Colonic mucosa (tissue), 4 donors: ENCODE results near the gene WDR35. TPM values are rescaled to one million over a fixed set of nuclear protein-coding genes. Genes with fewer than 3 reads are reported as not detected.

Experiments used
- DNase-seq: peaks from one replicate; pipeline ENCODE4 v3.0.0-alpha.2; 2020
- H3K27ac ChIP-seq: fragments of 200-600 bp; one replicate; pipeline ENCODE4 v1.8.0; 2021
- H3K27me3 ChIP-seq: fragments of 200-600 bp; one replicate; pipeline ENCODE4 v1.8.0; 2021
- H3K36me3 ChIP-seq: fragments of 200-600 bp; one replicate; pipeline ENCODE4 v1.8.0; 2021
- H3K4me1 ChIP-seq: fragments of 200-600 bp; one replicate; pipeline ENCODE4 v1.8.0; 2021; ENCODE audit warnings: mild to moderate bottlenecking
- H3K4me3 ChIP-seq: fragments of 200-600 bp; one replicate; pipeline ENCODE4 v1.8.0; 2021
- H3K9ac ChIP-seq, 2 donors: one replicate each; pipeline ENCODE4 v1.7.0; 2013; ENCODE audit warnings: control low read depth in 2 of 2, low read depth in 2 of 2, low read length in 2 of 2
- H3K9me3 ChIP-seq: fragments of 200-600 bp; one replicate; pipeline ENCODE4 v1.8.0; 2021
- intact Hi-C: fragments of 100-400 bp; cut with DNase I; formaldehyde crosslinking; loops from one replicate; pipeline ENCODE4 v1.14.1; 2022
- total RNA-seq, 2 donors: library from RNA; stranded (reverse); fragmentation: NEBNext Ultra II Directional in 1 of 2; extraction: Animal tissue kit (Norgen Biotek cat#: 25700) in 1 of 2; gene quantifications; one replicate each; pipeline ENCODE4 v1.2.1, GENCODE V29; 2021
- TF ChIP-seq, protein P1 (sequence below): fragments of 200-600 bp; IDR thresholded peaks from one replicate; pipeline ENCODE4 v1.8.0; 2022; ENCODE audit warnings: antibody characterized with exemption, mild to moderate bottlenecking
- donor health status: healthy.
- donor health status: DM: no; HTN: no; CAD: no.
- donor health status: DM: no; HTN: no; CAD: no.

The WDR35 gene
- total RNA-seq, 2 donors from 2014 or later, result 1.7 to 2.2 TPM

DNA sequence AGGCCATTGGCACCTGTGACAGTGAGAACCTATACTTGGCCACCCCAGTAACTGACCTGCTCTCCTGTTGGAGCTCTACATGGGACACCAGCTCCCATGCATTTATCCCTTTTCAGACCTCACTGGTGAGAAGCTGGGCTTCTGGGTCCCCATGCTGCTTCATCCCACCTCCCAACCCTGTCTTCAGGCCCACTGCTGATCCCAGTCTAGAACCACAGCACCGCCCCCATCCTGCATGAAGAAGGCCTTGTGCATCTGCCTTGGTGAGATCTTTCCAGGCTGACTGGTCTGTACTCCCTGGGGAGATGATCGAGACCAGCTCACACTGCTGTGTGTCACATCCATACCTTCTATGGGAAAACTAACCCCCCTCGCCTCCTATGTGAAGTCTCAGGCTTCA lies 110.8 kb downstream of the WDR35 start:
- Histone ChIP-seq H3K4me1 (no peaks in the 10 kb centered on the region), H3K4me3 (no peak overlapping the region), H3K27me3 (no peaks in the 10 kb centered on the region), H3K36me3 (no peaks in the 10 kb centered on the region), H3K27ac (no peak overlapping the region), H3K9me3 (no peaks in the 10 kb centered on the region), H3K9ac (no peak overlapping the region)
- TF ChIP-seq, protein P1, sequence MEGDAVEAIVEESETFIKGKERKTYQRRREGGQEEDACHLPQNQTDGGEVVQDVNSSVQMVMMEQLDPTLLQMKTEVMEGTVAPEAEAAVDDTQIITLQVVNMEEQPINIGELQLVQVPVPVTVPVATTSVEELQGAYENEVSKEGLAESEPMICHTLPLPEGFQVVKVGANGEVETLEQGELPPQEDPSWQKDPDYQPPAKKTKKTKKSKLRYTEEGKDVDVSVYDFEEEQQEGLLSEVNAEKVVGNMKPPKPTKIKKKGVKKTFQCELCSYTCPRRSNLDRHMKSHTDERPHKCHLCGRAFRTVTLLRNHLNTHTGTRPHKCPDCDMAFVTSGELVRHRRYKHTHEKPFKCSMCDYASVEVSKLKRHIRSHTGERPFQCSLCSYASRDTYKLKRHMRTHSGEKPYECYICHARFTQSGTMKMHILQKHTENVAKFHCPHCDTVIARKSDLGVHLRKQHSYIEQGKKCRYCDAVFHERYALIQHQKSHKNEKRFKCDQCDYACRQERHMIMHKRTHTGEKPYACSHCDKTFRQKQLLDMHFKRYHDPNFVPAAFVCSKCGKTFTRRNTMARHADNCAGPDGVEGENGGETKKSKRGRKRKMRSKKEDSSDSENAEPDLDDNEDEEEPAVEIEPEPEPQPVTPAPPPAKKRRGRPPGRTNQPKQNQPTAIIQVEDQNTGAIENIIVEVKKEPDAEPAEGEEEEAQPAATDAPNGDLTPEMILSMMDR, result no peak
- intact Hi-C loops, result no loop called here
- DNase-seq, result no peak

DNA sequence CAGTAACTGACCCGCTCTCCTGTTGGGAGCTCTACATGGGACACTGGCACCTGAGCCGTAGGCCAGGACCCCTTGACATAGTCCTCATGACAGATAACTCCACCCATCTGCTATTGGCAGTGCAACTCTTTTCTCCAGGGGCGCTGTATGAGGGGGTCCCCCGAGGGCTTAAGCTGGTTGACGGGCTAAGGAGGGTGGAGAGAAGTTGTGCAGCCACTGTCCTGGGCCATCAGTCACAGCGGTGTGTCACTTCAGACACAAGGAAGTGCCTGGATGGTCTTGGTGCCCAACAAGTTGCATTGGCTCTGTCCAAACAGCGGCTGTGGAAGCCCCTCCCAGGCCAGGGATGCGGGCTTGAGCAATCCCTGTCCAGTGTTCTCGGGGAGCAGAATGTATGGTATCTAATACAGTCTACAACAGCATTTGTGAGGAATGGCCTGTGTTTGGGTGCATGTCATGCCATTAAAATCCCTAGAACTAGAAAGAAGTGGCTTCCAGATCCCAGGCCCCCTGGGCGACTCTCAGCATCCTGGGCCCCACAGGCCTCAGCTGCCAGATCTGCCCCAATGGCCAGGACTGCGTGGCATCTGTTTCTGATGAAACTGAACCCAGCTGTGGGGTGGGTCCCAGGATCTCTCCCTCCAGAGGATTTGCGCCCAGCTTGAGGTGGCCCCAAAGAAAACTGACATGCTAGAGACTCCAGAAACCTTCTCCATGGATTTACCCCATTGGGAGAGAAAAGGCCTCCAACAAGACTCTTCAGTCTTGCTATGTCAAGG lies 111.4 kb downstream of the WDR35 start:
- Histone ChIP-seq H3K4me3 (no peak overlapping the region), H3K4me1 (no peaks in the 10 kb centered on the region), H3K9ac (no peak overlapping the region), H3K9me3 (no peaks in the 10 kb centered on the region), H3K27ac (no peak overlapping the region), H3K27me3 (no peaks in the 10 kb centered on the region), H3K36me3 (no peaks in the 10 kb centered on the region)
- TF ChIP-seq, protein P1, result no peak
- DNase-seq, result no peak
- intact Hi-C loops, result no loop called here

DNA sequence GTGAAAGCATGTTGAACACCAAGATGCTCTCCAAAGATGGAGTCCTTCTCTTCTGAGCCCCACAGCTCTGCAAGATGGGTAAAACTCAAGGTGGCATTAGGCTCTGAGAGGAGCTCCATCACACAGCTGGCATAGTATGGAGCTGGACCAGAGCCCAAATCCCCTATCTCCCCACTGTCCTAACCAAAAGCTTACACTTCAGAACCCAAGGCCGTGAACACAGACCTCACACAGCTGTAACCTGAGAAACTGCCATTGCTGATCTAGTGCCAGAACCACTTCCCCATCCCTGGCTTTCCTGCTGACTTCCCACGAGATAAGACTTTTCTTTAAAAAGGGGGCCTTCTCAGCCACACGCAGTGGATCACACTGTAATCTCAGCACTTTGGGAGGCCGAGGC lies 113.2 kb downstream of the WDR35 start:
- Histone ChIP-seq H3K36me3 (no peaks in the 10 kb centered on the region), H3K9ac (no peak overlapping the region), H3K4me1 (no peaks in the 10 kb centered on the region), H3K4me3 (no peak overlapping the region), H3K9me3 (no peaks in the 10 kb centered on the region), H3K27me3 (no peaks in the 10 kb centered on the region), H3K27ac (no peak overlapping the region)
- DNase-seq, result no peak
- TF ChIP-seq, protein P1, result no peak
- intact Hi-C loops, result no loop called here

DNA sequence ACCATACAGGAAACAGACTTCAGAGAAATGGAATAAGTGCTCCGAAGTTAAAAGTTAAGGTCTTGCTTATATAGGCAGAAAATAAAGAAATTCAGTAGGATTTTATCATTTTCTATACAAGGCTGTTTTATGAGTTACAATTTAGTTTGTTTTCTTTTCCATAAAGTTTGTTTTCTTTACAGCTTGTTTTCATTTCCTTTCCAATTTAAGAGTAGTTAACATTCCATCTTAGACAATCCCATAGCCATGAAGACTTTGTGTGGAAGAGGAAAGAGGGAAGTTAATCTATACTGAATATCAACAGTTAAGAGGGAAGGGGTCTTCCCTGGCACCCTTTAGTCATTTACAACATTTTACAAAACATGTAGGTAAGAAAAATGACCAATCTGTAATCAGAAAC lies 114.6 kb downstream of the WDR35 start:
- H3K9ac ChIP-seq, result no peak overlapping the region
- no peaks in the 10 kb centered on the region for H3K27me3 ChIP-seq
- H3K36me3 ChIP-seq, result no peaks in the 10 kb centered on the region
- no peaks in the 10 kb centered on the region for H3K4me1 ChIP-seq
- no peak for DNase-seq
- H3K27ac ChIP-seq, result no peak overlapping the region
- H3K4me3 ChIP-seq, result no peak overlapping the region
- H3K9me3 ChIP-seq, result no peaks in the 10 kb centered on the region
- intact Hi-C loops, result no loop called here
- TF ChIP-seq, protein P1, result no peak

DNA sequence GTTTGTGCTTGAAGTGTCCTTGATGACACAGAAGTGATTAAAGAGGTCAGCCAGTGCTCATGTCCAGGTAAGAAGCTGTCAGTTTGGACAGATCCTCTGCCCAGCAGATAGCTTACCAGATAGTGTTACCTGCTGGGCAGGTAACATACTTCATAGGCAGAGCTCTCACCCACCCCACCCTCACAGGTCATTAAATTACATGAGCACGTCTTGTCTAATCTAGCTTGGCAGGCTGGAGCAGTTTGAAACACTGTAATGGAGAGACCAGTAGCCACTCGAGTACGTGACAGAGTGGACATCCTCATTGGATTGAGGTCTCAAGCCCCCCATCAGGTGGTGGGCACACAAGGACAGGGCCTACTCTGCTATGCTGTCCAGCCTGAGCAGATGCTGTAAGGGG lies 115.2 kb downstream of the WDR35 start:
- intact Hi-C loops, result no loop called here
- Histone ChIP-seq H3K4me1 (no peaks in the 10 kb centered on the region), H3K9me3 (no peaks in the 10 kb centered on the region), H3K36me3 (no peaks in the 10 kb centered on the region), H3K27ac (no peak overlapping the region), H3K27me3 (no peaks in the 10 kb centered on the region), H3K4me3 (no peak overlapping the region), H3K9ac (no peak overlapping the region)
- DNase-seq, result no peak
- TF ChIP-seq, protein P1, result no peak
